ENCODE data around the gene SLC22A17. TPM values are rescaled to one million over a fixed set of nuclear protein-coding genes. Genes with fewer than 3 reads are reported as not detected.

SLC22A17 gene
- total RNA-seq, 4 donors from 2014 or later, result 0.88 to 9.2 (median 3.3) TPM

GRCh38 chr14:23324993-23325392 is 27.7 kb downstream of the SLC22A17 start:
- peaks cover 15 to 41% (median 16%) of the 10 kb centered on the region in 3 donors for H3K4me1 ChIP-seq
- H3K27ac ChIP-seq, result no peak overlapping the region
- intact Hi-C loops (cut with DNase I), result no loop called here
- DNase-seq, result no peak
- no peaks in the 10 kb centered on the region for H3K27me3 ChIP-seq
- H3K4me3 ChIP-seq, result no peak overlapping the region
- TF ChIP-seq CTCF (IDR thresholded peaks at IDR 0.05), result no peak
- no peak for TF ChIP-seq POLR2A (IDR thresholded peaks at IDR 0.05)
- WGBS, 2 donors, result 84 to 89% methylated on average over 4 to 6 of the region's 7 CpGs
- H3K36me3 ChIP-seq, result peaks cover 0 to 39% (median 16%) of the 10 kb centered on the region in 3 donors
- H3K9me3 ChIP-seq, result no peaks in the 10 kb centered on the region

GRCh38 chr14:23324455-23324846 is 28.2 kb downstream of the SLC22A17 start:
- DNase-seq, result no peak
- intact Hi-C loops (cut with DNase I), result no loop called here
- no peak overlapping the region for H3K27ac ChIP-seq
- H3K4me1 ChIP-seq, result peaks cover 15 to 44% (median 16%) of the 10 kb centered on the region in 3 donors
- H3K4me3 ChIP-seq, result no peak overlapping the region
- TF ChIP-seq POLR2A (IDR thresholded peaks at IDR 0.05) (no peak), CTCF (IDR thresholded peaks at IDR 0.05) (no peak)
- no peaks in the 10 kb centered on the region for H3K27me3 ChIP-seq
- peaks cover 0 to 42% (median 16%) of the 10 kb centered on the region in 3 donors for H3K36me3 ChIP-seq
- H3K9me3 ChIP-seq, result no peaks in the 10 kb centered on the region
- WGBS, 2 donors, result 59 to 89% methylated on average over 2 of the region's 2 CpGs

- 86 to 92% methylated on average over 14 to 17 of the region's 18 CpGs for WGBS, 2 donors
- intact Hi-C loops (cut with DNase I), result no loop called here
- TF ChIP-seq CTCF (IDR thresholded peaks at IDR 0.05) (no peak), POLR2A (IDR thresholded peaks at IDR 0.05) (no peak)
- Histone ChIP-seq H3K36me3 (peaks cover 0 to 42% (median 16%) of the 10 kb centered on the region in 3 donors), H3K4me3 (no peak overlapping the region), H3K4me1 (peaks cover 15 to 44% (median 16%) of the 10 kb centered on the region in 3 donors), H3K9me3 (no peaks in the 10 kb centered on the region), H3K27ac (no peak overlapping the region), H3K27me3 (no peaks in the 10 kb centered on the region)
- no peak for DNase-seq
Measured at GRCh38 chr14:23323838-23324454, 28.7 kb downstream of the SLC22A17 start.

- peaks cover 15 to 41% (median 16%) of the 10 kb centered on the region in 3 donors for H3K4me1 ChIP-seq
- no peaks in the 10 kb centered on the region for H3K27me3 ChIP-seq
- DNase-seq, result no peak
- intact Hi-C loops (cut with DNase I), result no loop called here
- peak overlapping the region; percentile 94 to 99 (median 95) for H3K4me3 ChIP-seq
- 35 to 36% methylated on average over 10 of the region's 10 CpGs for WGBS, 2 donors
- no peak for TF ChIP-seq POLR2A (IDR thresholded peaks at IDR 0.05)
- peak overlapping the region in 3 of 4 donors; percentile 99 to 100 (median 99) for H3K27ac ChIP-seq
- peaks cover 0 to 42% (median 16%) of the 10 kb centered on the region in 3 donors for H3K36me3 ChIP-seq
- no peaks in the 10 kb centered on the region for H3K9me3 ChIP-seq
Measured at GRCh38 chr14:23322568-23323517, 29.8 kb downstream of the SLC22A17 start.

DNA sequence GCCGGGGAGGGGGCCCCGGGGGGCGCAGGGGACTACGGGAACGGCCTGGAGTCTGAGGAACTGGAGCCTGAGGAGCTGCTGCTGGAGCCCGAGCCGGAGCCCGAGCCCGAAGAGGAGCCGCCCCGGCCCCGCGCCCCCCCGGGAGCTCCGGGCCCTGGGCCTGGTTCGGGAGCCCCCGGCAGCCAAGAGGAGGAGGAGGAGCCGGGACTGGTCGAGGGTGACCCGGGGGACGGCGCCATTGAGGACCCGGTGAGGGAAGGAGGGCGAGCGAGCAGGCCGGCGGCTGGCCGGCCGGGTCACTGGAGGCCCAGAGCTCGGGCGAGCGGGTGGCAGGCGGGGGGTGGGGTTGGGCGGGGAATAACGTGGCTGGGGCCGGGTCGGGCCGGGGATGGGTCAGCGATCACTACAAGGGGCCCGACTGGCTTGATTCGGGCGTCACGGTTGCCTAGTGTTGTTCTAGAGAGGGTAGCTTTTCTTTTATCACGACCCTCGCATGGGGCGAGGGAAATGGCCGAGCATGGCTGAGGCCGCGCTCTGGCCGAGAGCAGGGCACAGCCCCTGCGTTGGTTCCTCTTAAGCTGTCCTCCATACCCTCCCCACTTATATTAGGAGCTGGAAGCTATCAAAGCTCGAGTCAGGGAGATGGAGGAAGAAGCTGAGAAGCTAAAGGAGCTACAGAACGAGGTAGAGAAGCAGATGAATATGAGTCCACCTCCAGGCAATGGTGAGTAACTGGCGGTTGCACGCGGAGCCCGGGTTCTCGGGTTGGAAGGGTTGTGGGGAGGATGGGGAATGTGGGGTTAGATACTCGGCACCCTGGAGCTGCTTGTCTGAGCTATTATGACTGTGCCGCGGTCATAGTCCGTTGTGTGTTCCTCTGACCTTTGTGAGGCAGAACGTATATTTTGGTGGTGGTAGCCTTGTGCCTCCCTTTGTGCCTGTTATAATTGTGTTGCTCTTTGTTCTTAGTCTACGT is 30.8 kb downstream of the SLC22A17 start:
- Histone ChIP-seq H3K9me3 (no peaks in the 10 kb centered on the region), H3K27ac (peak overlapping the region; percentile 94 to 100 (median 99)), H3K27me3 (no peaks in the 10 kb centered on the region), H3K4me3 (peak overlapping the region; percentile 94 to 99 (median 95)), H3K4me1 (peaks cover 15 to 37% (median 16%) of the 10 kb centered on the region in 3 donors), H3K36me3 (peaks cover 0 to 46% (median 16%) of the 10 kb centered on the region in 3 donors)
- intact Hi-C loops (cut with DNase I), result no loop called here
- TF ChIP-seq CTCF (IDR thresholded peaks at IDR 0.05) (no peak), POLR2A (IDR thresholded peaks at IDR 0.05) (no peak)
- DNase-seq, result no peak
- WGBS, 2 donors, result 0 to 2% methylated on average over 15 to 32 of the region's 64 CpGs
